Ovary (tissue), 3 donors: ENCODE measurements around the gene SYTL3.

ENCODE experiments used
- CTCF ChIP-seq, 3 donors: fragments of 450-650 bp in 2 of 3; fragments of 200-600 bp in 1 of 3; IDR thresholded peaks; one replicate each; pipeline versions ENCODE4 v1.5.1 to v1.8.0; 2016 to 2022; ENCODE audit warnings: antibody characterized with exemption in 3 of 3, mild to moderate bottlenecking in 1 of 3
- EP300 ChIP-seq: sonication (generic); formaldehyde crosslinking; IDR thresholded peaks from one replicate; pipeline ENCODE4 v1.6.1; 2017; ENCODE audit warnings: antibody characterized with exemption
- POLR2A ChIP-seq: fragments of 450-650 bp; IDR thresholded peaks from one replicate; pipeline ENCODE4 v1.6.1; 2017; ENCODE audit warnings: antibody characterized with exemption, mild to moderate bottlenecking, moderate library complexity
- donor health status: DM: no; HTN: no; CAD: no.

GRCh38 chr6:158782432-158783166 lies 132.7 kb downstream of the SYTL3 start:
- TF ChIP-seq EP300 (no peak), CTCF (IDR thresholded peaks at IDR 0.05) (no peak), POLR2A (no peak)
